ENCODE results near the gene VWA5A.

VWA5A gene

DNA sequence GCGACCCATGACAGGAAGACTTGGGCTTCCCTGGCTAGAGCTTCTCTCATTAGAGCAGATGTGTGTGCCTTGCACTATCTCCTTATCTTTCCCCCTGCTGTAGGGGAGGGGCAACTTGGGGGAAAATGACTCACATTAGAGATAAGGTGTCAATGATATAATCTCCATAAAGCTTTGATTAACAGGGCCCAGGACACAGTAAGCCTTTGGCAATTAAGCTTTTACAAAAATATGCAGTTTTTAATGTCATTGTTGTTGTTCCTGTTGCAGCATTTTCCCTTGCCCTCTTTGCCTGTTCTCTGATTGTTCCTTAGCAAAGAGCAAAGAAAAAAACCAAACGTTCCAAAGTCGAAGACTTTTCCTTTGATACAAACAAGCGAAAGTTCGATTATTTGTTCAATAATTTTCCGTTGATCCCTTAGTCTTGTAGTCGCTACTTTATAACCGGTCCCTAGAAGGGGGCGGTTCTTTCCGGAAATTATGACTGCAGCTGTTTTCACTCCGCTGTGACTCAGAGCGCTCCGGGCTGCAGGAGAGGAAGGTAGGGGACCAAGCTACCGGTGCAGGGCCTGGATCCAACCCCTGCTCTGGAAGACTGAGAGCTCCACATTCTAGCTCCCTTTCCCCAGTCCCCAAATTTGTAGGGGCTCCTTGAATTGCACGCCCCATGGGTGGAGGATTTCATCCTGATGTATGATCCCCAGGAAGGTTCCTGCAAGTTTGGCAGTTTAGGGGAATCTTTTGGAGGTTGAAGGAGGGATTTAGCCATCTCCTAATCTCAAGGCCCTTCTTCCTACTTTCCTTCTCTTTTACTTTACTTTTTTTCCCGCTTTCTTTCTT is at the start of gene VWA5A:
VWA5A (plus strand) TSS at position 509 of the 840 bp plus-strand sequence. CDS start 2,062 bp downstream, outside the sequence.
- peak; percentile 73 to 76 for DNase-seq (ENCODE audit: low read depth in 2 of 2)

GRCh38 chr11:124068601-124069110 is 46.6 kb upstream of the VWA5A start:
- no peak for DNase-seq (ENCODE audit: low read depth in 2 of 2)

- DNase-seq (ENCODE audit: low read depth in 2 of 2) = peak; percentile 11 to 26
Observed at GRCh38 chr11:124069429-124070401, 45.5 kb upstream of the VWA5A start.

DNA sequence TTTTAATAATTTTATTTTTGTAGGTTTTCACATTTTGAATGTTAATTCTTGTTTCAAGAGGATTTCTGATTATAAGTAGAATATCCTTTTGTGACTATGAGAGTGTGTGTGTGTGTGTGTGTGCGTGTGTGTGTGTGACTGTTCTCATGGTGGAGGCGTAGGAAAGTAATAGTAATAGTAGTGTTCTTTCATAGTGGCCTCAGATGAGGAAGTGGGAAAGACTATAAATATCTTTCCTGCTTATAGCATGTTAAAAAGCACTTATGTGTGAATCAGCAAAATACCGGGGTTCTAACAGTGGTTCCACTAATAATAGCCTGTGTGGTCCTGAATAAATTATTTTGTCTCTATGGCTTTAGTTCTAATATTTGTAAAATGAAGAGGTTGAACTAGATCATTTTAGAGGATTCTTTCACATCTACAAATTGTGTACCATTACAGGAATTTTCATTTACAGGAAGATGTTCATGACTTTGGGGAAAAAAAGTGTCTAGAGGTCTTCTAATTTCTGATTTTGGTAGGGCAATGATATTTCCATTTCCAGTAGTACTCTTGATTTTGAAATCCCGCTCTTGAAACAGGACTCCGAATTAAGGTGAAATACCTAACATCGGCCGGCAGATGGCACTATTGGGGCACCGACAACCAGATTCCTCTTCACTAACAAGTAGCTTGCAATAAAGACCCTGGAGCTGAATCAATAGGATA is 44.2 kb upstream of the VWA5A start:
- peak; percentile 33 to 46 for DNase-seq (ENCODE audit: low read depth in 2 of 2)

DNA sequence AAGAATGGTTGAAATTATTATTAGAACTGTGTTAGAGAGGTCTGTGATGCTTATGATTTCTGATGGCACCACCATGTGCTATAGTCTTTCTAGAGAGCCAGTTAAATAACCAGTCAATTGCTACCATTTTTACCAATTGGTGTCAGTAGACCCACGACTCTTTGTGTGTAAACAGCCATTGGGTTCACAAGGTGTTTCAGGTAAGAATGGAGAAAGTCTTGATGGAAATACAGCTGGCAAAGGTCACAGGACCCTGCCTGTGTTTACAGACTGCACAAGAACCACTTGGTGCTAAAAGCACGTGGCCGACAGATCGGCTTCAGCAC is 43.7 kb upstream of the VWA5A start:
- DNase-seq (ENCODE audit: low read depth in 2 of 2) = no peak

DNA sequence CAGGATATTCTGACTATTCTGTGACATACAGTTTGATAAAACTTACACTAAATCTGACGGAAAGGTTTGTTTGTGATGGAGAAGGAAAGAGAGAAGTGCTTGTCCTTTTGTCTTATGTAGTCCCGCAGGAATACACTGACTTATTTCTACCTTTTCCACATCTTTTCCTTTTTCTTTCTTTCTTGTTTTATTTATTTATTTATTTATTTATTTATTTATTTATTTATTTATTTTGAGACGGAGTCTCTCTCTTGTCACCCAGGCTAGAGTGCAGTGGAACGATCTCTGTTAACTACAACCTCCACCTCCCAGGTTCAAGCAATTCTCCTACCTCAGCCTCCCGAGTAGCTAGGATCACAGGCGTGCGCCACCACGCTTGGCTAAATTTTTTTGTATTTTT is 43.1 kb upstream of the VWA5A start:
- no peak for DNase-seq (ENCODE audit: low read depth in 2 of 2)

GRCh38 chr11:124074554-124074953 is 40.7 kb upstream of the VWA5A start:
- DNase-seq (ENCODE audit: low read depth in 2 of 2) = no peak

DNA sequence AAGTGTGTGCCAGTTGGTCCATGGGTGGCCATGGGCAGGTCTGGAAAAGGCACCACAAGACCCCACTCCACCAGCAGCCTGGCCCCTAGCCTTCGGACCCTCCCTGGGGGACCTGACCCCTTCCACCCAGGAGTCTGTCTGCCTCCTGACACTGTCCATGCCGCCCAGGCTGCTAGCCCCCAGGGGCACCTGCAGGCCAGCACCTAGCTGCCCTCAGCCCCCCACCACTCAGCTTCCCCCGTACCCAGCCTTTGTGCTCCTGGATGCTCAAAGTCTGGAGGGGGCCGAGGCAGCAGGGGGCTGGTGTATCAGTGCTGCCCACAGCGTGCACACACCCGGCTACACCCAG is 39.8 kb upstream of the VWA5A start:
- no peak for DNase-seq (ENCODE audit: low read depth in 2 of 2)

GRCh38 chr11:124075841-124076651 is 39.2 kb upstream of the VWA5A start:
- no peak for DNase-seq (ENCODE audit: low read depth in 2 of 2)

- DNase-seq (ENCODE audit: low read depth in 2 of 2) = no peak
Observed at GRCh38 chr11:124077266-124077665, 38.0 kb upstream of the VWA5A start.

DNA sequence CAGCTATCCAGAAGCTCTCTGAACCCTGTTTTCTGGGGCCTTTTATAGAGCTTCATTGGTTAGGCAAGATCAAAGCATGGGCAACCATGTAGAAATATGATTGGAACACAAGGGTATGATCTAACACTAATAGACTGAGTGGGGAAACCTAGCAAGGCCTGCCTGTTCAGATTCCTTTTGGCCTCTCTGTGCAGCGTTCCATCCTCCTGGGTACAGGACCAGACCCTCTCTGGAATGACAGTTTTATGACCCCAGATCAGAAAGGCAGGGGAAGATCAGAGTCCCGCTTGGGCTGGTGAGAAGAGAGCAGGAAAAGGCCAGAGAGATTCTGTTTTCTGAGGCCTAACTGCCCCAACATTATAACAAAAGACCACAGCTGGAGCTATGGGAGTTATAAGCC is 36.7 kb upstream of the VWA5A start:
- DNase-seq (ENCODE audit: low read depth in 2 of 2) = no peak

DNA sequence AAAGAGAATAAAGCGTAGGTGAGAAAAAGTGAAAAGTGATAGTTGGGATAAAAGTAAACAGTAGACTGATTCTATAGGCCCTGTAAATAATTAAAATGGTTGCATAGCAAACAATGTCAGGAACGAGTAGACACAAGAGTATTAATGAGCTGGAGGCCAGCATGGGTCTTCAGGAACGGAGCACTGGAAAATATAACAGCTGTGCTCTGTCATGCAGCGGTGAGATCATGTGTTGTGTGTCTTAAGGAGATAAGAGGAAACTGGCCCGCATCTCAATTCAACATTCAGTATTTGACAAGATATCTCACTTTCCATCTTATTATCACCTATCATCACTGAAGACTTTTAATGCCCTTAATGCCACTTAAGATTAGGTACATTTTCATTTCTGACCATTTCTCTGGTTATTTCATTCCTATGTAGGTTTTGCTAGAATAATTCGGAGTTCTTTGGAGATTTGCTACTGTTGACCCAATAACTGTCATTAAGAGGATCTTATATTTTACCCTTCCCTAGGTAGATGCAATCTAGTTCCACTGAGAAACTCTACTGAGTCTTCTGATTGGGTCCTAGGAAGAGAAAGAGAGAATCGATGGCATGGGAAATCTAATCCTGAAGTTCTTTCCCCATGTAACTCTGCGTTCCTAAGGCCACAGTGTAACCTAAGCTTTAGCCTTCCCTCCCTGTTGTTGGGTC is 35.5 kb upstream of the VWA5A start:
- DNase-seq (ENCODE audit: low read depth in 2 of 2) = no peak

DNA sequence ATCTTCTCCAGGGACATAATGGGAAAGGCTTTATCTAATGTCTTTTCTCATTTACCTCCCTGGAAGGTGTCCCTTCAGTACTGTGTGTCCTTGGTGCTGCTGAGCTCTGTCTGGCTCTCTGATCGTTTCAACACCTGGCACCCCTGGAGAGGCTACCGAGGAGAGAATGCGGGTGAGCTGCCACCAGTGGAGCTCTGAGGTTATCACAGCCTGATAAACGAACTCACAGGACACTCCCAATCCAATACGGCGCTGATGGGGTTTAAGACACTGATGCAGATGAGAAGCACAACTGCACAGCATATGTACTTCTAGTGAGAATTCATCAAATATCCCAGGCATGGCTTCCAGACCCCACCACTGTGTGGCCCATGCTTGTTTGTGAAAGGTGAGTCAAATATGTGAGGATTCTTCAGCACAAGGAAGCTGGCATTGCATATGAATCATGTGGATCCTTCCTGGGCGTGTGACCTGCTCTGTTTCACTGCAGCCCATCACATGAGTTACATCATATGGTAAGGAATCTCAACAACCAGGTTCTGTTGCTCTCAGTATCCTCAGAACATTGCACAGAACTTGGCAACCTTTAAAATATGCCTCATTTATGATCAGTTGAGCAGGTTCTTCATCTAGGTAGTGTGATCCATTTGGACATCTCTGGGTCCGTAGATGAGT is 34.8 kb upstream of the VWA5A start:
- DNase-seq (ENCODE audit: low read depth in 2 of 2) = no peak

DNA sequence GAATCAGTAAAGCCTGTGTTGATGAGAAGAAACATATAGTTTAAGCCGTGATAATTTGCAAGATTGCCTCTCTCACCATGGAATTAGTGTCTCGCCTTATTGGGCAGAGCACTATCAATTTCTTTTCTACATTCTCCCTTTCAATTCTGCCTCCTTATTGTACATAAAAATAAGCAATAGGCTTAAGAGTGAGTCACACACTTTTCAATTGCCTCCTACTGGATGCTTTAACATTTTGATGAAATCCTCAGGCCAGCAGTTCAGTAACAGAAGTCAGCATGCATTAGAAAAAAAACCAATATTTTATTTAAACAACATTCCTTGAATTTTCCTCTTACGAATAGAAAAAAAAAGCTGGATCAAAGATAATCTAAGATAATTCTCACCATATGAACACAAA is 33.8 kb upstream of the VWA5A start:
- DNase-seq (ENCODE audit: low read depth in 2 of 2) = no peak

- DNase-seq (ENCODE audit: low read depth in 2 of 2) = no peak
Observed at GRCh38 chr11:124082371-124082770, 32.9 kb upstream of the VWA5A start.

DNA sequence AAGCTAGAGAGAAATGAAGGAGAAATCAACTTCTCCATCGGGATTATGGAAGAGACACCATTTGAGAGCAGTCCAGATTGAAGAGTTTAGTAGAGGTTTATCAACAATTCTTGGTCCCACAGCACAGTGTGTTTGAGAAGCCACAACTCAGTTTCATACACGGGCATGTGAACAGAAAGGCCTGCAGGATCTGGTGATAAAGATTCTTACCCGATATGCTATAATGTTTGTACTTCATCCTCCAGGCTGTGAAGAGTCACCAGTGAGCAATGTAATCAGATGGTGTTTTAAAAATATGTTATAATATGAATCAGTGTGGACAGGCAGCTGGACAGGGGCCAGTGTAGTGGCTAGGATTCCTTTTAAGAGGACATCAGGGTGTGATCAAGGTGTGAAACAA is 29.7 kb upstream of the VWA5A start:
- no peak for DNase-seq (ENCODE audit: low read depth in 2 of 2)

- no peak for DNase-seq (ENCODE audit: low read depth in 2 of 2)
Observed at GRCh38 chr11:124085997-124086846, 29.0 kb upstream of the VWA5A start.

DNA sequence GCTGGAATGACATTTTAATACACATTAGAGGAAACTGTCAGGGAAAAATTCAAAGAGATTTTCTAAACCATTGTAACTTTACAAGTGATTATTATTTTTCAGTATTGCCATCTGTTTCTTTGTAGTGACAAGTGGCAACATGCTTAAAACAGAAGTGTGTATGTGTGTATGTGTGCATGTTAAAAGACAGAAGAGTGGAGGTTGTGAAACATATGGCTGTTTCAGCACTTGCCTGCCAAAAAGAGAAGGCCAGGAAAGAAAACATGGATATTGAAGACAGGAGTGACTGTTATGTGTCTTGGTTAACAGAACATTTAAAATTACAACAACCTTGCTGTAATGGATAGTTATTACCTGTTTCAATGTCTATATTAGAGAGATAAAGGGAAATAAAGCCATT is 24.3 kb upstream of the VWA5A start:
- DNase-seq (ENCODE audit: low read depth in 2 of 2) = no peak

DNA sequence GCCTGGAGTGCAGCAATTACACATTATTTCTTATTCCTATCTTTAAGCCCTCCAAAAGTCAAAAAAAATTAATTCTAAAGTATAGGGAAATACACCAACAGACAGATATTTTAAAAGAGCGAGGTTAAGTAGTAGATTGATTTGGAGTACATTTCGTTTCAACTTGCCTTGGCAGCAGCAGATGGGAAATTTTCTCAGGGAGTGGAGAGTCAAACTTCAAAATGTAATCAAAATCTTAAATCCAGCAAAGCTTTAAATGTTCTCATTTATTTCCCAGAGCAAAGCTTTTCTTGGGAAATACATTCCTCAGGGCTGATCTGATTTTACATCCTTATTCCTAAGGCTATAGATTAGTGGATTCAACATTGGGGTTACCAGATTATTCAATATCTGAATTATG is 21.9 kb upstream of the VWA5A start:
- no peak for DNase-seq (ENCODE audit: low read depth in 2 of 2)

Data from stimulated activated CD4-positive, alpha-beta T cell treated with anti-CD3 and anti-CD28 coated beads, Interleukin-15, amount 100 ng/mL, for 48 hours (primary cell).